Subcutaneous adipose tissue (tissue), 4 donors: ENCODE measurements around the gene PRSS57. TPM values are rescaled to one million over a fixed set of nuclear protein-coding genes. Genes with fewer than 3 reads are reported as not detected.

Experiments
- total RNA-seq, 4 donors: library from RNA; depleted of rRNA; stranded (reverse); fragments of >200 nt; gene quantifications; one replicate each; pipeline ENCODE4 v1.1.0, GENCODE V29; 2016
- TF ChIP-seq, protein P1 (sequence below): fragments of 450-650 bp; IDR thresholded peaks from one replicate; pipeline ENCODE4 v1.5.1; 2016; ENCODE audit warnings: low read depth, mild to moderate bottlenecking, control low read depth, antibody characterized with exemption, moderate library complexity

The PRSS57 gene
- total RNA-seq, 4 donors from 2014 or later, result not detected

GRCh38 chr19:676339-677105 lies 18.7 kb downstream of the PRSS57 start, which contains the start of gene FSTL3:
Gene FSTL3 (plus strand): TSS chr19:676392. CDS start chr19:676424, 32 bp downstream.
- TF ChIP-seq, protein P1, sequence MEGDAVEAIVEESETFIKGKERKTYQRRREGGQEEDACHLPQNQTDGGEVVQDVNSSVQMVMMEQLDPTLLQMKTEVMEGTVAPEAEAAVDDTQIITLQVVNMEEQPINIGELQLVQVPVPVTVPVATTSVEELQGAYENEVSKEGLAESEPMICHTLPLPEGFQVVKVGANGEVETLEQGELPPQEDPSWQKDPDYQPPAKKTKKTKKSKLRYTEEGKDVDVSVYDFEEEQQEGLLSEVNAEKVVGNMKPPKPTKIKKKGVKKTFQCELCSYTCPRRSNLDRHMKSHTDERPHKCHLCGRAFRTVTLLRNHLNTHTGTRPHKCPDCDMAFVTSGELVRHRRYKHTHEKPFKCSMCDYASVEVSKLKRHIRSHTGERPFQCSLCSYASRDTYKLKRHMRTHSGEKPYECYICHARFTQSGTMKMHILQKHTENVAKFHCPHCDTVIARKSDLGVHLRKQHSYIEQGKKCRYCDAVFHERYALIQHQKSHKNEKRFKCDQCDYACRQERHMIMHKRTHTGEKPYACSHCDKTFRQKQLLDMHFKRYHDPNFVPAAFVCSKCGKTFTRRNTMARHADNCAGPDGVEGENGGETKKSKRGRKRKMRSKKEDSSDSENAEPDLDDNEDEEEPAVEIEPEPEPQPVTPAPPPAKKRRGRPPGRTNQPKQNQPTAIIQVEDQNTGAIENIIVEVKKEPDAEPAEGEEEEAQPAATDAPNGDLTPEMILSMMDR, result no peak

DNA sequence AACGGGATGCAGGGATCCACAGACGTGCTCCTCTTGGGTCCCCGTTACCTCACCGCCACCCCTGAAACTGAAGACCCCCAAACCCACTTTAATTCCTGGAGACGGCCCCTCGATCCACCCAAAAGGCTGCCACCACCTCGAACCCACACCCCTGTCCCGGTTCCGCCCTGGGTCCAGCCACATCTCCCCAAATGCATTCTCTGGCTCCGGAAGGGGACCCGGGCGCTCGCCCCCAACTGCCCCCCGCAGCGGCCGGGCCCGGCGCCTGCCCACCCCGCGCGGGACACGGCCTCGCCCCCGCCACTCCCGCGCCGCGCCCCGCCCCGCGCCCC lies 19.3 kb downstream of the PRSS57 start:
- TF ChIP-seq, protein P1, result no peak

DNA sequence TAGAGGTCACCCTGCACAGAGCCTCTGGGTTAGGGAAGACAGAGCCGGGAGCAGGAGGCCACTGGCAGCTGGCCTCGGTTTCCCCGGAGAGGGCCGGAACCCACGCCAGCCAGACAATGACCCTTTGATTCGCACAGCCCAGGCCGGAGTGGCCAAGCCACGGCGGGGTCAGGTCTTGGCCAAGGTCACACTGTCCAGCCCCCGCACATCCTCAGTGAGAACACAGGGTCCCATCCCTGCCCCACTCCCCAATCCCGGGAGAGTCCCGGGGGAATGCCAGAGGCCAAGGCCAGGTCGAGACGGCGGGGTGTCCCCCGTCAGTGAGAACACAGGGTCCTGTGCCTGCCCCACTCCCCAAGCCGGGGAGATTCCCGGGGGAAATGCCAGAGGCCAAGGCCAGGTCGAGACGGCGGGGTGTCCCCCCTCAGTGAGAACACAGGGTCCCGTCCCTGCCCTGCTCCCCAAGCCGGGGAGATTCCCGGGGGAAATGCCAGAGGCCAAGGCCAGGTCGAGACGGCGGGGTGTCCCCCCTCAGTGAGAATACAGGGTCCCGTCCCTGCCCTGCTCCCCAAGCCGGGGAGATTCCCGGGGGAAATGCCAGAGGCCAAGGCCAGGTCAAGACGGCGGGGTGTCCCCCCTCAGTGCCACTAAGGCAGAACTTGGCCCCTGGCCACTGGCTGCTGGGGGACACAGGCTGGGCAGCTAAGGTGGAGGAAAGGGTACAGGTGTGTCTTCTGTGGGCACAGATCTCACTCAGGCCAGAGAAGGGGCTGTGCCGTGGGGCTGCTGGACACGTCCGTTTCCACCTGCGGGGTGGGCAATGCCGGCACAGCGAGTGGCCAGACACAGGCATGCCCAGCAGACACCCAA lies 20.7 kb downstream of the PRSS57 start:
- TF ChIP-seq, protein P1, result no peak

DNA sequence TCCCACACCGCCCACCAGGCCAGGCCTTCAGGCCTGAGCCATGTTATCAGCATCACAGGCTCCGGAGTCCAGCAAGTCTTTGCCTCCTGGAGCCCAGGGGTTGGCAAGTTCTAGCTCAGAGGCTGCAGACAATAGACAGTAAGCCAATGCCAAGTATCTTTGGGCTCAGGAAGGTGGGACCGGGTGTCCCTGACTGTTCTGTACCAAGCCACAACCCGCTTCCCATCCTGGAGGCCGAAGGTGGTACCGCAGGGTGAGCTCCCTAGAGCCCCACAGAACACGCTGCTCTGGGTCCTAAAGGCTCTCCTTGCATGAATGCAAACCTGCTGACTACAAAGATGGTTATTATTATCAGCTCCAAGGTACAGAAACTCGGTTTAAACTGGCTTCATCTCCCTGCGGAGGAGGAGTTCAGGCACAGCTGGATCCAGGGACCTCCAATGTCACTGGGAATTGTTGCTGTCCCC lies 24.6 kb downstream of the PRSS57 start:
- TF ChIP-seq, protein P1, result no peak

GRCh38 chr19:664913-665443 lies 30.3 kb downstream of the PRSS57 start:
- TF ChIP-seq, protein P1, result no peak

DNA sequence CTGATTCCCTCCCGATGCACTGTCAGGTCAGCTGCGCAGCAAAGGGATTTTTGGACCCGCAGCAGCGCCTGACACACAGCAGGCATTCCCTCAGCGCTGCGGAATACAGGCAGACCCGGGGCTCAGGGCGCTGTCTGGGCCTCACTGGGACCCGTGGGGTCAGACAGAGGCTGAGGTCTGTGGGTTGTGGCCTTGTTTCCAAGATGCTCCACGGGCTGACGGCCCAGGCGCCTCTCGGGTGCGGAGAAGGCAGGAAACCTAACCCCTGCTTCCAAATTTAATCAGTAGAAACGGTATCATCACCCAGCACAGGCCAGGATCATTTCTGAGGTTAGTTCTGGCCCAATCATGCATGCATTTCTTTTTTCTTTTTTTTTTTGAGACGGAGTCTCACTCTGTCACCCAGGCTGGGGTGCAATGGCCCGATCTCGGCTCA lies 31.6 kb downstream of the PRSS57 start:
- TF ChIP-seq, protein P1, result no peak
